RPMI8226 (cell line): Measurements from ENCODE around the gene TGFBR1.
"Not testable (repeated sequence)": the region's sequence is repeated elsewhere in the genome, so short reads cannot be mapped to it uniquely, and the experiment has no call there.

Experiments used
- DNase-seq: peaks from one replicate; pipeline ENCODE4 v3.0.0-alpha.2; 2015

The TGFBR1 gene

DNA sequence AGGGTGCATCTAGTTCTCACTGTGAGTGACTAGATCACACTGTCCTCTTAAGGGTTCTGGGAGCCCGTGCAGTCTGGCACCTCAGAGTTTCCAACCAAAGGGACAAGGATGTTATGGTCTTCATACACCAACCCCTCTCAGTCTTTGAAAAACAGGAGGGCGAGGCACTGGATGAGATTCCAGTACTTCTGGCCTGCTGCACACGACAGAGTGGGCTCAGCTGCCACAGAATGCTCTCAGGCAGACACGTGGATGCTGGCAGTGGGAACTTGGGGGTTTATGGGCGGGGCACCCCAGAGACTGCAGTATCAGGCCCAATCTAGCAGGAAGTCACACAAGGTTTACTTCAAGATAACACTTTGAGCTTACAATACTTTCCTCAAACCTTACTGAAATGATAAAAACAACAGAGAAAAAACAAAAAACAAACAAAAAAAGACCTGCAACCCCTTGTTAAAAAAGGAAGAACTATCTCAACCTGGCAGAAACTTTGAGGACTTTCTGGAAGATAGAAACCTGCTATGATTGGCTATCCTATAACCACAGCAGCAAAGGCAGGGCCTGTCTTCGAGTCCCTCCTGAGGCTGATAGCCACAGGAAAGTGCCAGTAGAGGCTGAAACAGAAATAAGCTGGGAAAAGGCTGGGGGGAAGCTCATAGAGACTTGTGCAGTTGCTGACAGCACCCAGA is 28.3 kb upstream of the TGFBR1 start:
- no peak for DNase-seq

- no peak for DNase-seq
These were observed 26.2 kb upstream of the TGFBR1 start for GRCh38 chr9:99078717-99079116.

DNA sequence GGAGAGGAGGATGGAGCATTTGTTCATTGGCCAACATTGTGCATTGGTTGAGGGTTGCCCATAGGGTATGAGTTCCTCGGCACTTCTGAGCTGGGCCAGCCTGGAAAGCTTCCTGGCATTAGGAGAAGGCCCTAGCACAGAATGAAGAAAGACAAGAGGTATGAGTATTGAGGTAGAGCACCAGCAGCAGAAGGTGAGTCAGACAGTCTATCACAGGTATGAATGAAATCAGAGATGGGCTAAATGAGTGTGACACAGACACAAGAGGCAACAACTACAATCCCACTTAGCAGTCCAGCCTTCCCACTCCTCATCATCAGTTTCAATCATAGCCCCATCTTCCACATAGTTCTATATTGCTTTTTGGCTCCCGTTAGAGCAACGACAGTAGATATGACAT is 25.4 kb upstream of the TGFBR1 start:
- no peak for DNase-seq

GRCh38 chr9:99083051-99083450 is 21.9 kb upstream of the TGFBR1 start:
- no peak for DNase-seq

- DNase-seq = no peak
These were observed 18.7 kb upstream of the TGFBR1 start for GRCh38 chr9:99085949-99086948.

DNA sequence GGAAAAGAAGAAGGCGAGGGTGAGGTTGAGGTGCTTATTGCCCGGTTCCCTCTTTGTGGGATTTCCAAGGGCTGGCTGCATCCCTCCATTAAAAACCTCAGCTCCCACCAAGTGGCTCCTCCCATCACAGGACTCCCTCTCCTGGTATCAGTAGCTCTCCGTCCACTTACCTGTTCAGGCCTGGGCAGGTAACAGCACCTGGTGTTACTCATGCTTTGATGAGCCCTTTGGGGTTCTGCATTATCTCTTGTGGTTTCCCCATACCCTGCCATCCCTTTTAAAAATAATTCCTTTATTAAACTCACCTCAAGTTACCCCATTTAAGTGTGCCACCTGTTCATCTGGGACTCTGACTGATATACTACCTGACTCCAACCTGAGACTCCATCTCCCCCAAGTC is 17.5 kb upstream of the TGFBR1 start:
- DNase-seq = no peak

DNA sequence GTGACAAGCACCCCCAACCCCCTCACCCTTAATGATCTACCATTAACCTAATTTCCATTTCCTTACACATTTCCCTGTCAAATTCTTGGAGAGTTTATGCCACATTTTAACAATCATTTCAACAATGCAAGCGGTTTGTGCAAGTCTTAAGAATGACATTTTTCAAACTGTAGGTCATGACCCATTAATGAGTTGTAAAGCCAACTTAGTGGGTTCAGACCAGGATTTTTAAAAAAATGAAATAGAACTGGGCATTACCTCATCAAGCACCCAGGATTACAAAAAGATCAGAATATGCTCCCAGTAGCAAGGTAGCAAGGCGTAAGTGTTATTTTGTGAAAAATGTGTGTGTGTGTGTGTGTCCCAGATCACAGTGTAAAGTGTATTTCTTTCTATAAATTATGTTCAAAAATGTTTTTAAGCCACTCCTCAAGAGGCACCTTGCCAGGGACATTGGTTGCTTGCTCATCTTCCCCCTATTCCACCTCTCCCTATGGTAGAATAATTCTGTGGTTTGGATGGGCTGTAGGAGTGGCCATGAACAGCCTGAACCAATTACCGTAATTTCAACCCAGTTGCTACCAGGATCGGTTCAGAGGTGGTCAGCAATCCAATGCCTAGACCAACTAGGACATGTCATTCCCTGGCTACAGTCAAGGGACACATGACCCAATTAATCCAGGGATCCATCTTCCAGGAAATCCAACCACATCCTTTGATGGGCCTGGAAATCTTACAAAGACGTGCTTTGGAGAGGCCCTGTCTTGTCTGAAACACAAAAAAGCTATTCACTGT is 14.4 kb upstream of the TGFBR1 start:
- DNase-seq = no peak

DNA sequence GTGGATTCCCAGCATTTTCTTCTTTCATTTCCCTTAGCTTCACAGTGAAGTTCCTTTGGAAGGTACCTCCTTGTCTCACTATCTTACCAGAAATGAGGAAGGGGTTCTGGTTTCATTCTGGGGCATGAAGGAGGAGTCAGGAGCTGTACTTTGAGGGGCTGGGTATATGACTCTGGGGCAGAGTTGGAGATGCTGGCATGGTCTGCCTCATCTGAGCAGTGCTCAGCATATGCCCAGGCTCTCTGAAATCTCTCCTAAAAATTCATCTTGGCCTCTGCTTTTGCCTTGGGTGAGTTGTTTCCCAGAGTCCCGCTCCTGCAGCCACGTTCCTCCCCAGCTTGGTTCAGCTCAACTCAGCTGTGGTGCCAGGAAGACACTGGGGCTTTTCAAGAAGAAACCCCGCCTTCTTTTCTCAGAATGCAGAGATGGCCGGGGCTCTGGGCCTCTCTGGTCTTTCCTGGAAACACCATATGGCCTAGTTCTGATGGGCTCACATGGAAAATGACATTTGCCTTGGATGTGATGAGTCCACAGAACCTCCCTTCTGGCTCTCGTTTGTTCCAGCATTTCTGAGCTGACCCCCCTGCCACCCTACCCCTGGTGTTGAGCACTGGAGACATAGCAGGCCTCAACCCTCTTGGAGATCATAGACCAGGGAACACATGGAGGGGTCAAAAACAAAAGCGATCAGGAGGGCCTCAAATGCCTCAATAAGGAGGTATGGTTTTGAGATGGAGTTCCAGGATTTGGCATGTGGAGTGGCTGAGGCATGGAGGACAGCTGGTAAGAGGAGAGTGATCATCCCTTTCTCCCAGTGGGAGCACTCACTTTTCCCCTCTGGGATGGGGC is 12.0 kb upstream of the TGFBR1 start:
- DNase-seq = no peak

DNA sequence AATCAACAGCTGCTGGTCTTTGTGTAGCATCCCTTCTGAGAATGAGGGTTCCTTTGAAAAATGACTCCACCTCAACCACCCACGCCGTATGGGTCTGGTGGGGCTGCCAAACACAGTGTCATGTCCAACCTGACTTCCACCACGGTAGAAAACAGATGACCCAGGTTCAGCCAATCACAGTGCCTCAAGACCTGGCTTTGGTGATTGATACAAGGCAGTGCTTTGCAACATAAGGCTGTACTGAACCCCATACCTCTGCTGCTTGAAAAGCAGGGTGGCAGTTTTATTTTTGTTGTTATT is 11.5 kb upstream of the TGFBR1 start:
- no peak for DNase-seq

- no peak for DNase-seq
These were observed 9.3 kb upstream of the TGFBR1 start for GRCh38 chr9:99095565-99095964.

DNA sequence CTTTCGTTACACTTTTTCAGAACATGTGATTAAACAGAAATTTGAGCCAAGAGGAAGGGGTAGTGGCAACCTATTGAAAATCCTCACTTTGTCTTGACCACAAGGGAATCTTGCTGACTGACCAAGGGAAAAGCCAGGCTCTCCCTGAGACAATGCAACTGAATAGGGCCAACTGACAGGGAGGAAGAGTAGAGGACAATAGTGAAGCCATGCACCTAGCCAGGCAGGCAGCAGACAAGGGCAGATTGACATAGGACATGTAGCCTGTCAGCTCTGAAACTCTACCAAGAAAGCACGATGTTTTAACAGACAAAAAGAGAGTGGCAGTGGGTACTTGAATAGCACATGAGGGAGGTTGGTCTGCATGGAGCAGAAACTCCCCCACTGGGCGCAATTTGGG is 8.5 kb upstream of the TGFBR1 start:
- no peak for DNase-seq

- DNase-seq = not testable (repeated sequence)
These were observed 4.9 kb upstream of the TGFBR1 start for GRCh38 chr9:99099806-99100585.

GRCh38 chr9:99101271-99101670 is 3.6 kb upstream of the TGFBR1 start:
- no peak for DNase-seq

DNA sequence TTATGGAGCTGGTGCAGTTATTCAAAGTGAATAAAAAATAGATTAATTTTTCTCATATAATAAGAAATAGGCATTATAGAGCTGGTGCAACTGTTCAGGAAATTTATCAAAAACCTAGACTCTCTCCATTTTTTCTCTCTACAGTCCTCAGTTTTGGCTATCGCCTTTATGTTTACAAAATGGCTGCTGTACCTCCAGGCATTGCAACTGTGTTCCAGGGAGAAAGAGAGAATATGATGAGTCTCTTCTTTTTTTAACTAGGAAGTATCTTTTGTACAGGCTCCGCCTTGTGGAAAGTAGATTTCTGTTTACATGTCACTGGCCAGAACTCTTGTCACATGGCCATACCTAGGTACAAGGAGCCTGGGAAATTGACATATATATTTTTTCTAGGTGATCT is 3.1 kb upstream of the TGFBR1 start:
- no peak for DNase-seq

- no peak for DNase-seq
These were observed 1.6 kb upstream of the TGFBR1 start for GRCh38 chr9:99103054-99103895.

- no peak for DNase-seq
These were observed 933 bp upstream of the TGFBR1 start for GRCh38 chr9:99103901-99104458.

DNA sequence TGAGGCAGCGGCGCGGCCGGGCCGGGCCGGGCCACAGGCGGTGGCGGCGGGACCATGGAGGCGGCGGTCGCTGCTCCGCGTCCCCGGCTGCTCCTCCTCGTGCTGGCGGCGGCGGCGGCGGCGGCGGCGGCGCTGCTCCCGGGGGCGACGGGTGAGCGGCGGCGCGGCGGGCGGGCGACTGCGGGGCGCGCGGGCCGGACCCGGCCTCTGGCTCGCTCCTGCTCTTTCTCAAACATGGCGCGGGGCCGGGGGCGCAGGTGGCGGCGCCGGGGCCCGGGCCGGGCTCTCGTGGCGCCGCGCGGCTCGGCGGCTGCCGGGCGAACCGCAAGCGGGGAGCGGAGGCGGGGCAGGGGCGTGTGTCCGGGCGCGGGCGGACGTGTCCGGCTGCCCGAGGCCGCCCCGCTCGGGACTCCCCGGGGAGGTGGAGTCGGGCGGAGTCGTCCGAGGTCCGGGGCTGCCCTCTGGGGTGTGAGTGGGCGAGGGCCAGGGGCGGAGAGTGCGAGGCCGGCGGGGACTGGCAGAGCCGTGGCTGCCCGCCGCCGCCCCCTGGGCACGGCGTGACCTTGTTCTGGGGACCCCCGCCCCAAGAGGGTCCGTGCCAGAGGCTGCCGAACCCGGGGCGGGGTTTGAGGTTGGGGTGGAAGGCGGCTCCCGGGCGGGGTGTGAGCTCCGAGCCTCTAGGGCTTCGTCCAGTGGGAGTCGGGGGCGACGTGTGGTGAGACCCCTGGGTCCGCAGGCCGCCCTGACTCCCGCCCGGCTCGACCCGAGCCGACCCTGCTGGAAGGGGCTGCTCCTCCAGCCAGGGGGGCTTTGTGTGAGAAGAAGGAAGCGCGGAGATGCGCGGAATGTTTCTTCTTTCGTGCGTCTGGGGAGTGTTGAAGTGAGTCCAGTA is 485 bp downstream of the TGFBR1 start:
- DNase-seq = peak; percentile 39

- DNase-seq = no peak
These were observed 1.1 kb downstream of the TGFBR1 start for GRCh38 chr9:99106044-99106375.

DNA sequence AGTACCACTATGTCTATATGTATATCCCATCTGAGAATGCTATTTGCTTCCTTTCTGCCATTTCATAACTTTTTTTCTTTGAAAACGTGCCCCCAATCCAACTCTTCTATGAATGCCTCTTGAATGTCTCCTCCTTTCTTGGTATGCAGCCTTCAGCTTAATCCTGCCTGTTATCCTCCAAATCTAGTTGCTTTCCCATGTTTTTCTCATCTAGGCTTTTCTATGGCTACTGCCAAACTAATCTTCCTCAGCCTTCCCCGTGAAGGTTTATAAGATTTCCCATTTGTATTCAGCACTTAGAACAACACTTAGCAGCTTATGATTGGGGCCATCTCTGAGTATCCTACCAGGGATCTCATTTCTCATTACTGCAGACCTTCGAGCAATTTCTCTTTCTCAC is 2.5 kb downstream of the TGFBR1 start:
- no peak for DNase-seq

DNA sequence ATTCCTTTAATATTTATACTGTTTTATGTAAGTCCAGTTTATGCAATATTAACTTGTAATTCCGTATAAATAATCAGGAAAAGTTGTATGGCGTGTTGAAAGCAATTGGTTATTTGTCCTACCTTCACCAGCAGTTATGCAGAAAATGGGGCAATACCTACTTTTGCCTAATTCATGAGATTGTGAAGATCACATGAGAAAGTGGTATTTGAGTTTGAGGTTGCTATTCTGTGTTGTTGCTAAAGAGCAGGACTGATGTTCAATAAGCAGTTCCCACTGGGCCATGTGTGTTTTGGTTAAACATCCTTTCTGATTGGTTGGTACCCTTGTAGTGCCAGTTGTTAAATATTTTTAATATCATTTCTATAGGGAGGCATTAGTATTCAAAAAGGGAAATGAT is 3.2 kb downstream of the TGFBR1 start:
- no peak for DNase-seq
